Mucosa of descending colon (tissue), 3 donors: ENCODE measurements around the gene PLAC8. TPM values are rescaled to one million over a fixed set of nuclear protein-coding genes. Genes with fewer than 3 reads are reported as not detected.
"Not testable (repeated sequence)": the region's sequence is repeated elsewhere in the genome, so short reads cannot be mapped to it uniquely, and the experiment has no call there.

ENCODE experiments used
- ATAC-seq: fragments of 200-7000 bp; cut with Tn5 transposase; one replicate; pipeline ENCODE4 v1.9.1; 2020; ENCODE audit warnings: mild to moderate bottlenecking, moderate library complexity
- DNase-seq, 3 donors: peaks; one replicate each; pipeline ENCODE4 v3.0.0-alpha.2; 2020
- H3K36me3 ChIP-seq: fragments of 200-600 bp; one replicate; pipeline ENCODE4 v1.8.0; 2021; ENCODE audit warnings: low read depth, mild to moderate bottlenecking
- H3K4me1 ChIP-seq: fragments of 200-600 bp; one replicate; pipeline ENCODE4 v1.8.0; 2021; ENCODE audit warnings: low read depth, mild to moderate bottlenecking
- H3K4me3 ChIP-seq: fragments of 200-600 bp; one replicate; pipeline ENCODE4 v1.8.0; 2021; ENCODE audit warnings: mild to moderate bottlenecking
- H3K9me3 ChIP-seq: fragments of 200-600 bp; one replicate; pipeline ENCODE4 v1.8.0; 2021; ENCODE audit warnings: mild to moderate bottlenecking
- CTCF ChIP-seq: fragments of 200-600 bp; IDR thresholded peaks from one replicate; pipeline ENCODE4 v1.8.0; 2022; ENCODE audit warnings: antibody characterized with exemption, mild to moderate bottlenecking
- intact Hi-C, 2 donors: fragments of 100-400 bp; cut with DNase I in 1 of 2; cut with micrococcal nuclease in 1 of 2; formaldehyde crosslinking; loops; one replicate each; pipeline versions ENCODE4 v1.11.0 to v1.11.1; 2022; cut with DNase I, micrococcal nuclease
- total RNA-seq, 3 donors: library from RNA; stranded (reverse); fragmentation: NEBNext Ultra II Directional in 2 of 3; extraction: Animal tissue kit (Norgen Biotek cat#: 25700) in 2 of 3; gene quantifications; one replicate each; pipeline versions ENCODE4 v1.2.1 to v1.2.4, GENCODE V29; 2021 to 2023
- donor health status: DM: no; HTN: no; CAD: no; lungs with moderate emphysema.
- donor health status: DM: no; HTN: no; CAD: no.
- donor health status: DM: no; HTN: yes; CAD: no.

The PLAC8 gene
- total RNA-seq, 3 donors from 2014 or later: 539 to 1,034 (median 875) TPM

GRCh38 chr4:83149865-83150652 lies 35.5 kb upstream of the PLAC8 start:
- Histone ChIP-seq H3K4me3 (no peak overlapping the region), H3K36me3 (no peaks in the 10 kb centered on the region), H3K4me1 (no peaks in the 10 kb centered on the region), H3K9me3 (no peaks in the 10 kb centered on the region)
- intact Hi-C loops: no loop called here
- ATAC-seq (peak; percentile 82), DNase-seq (no peak)
- no peak for TF ChIP-seq CTCF

GRCh38 chr4:83146841-83147240 lies 32.3 kb upstream of the PLAC8 start:
- H3K4me3 ChIP-seq: no peak overlapping the region
- no peaks in the 10 kb centered on the region for H3K4me1 ChIP-seq
- intact Hi-C loops: no loop called here
- no peaks in the 10 kb centered on the region for H3K36me3 ChIP-seq
- H3K9me3 ChIP-seq: no peaks in the 10 kb centered on the region
- no peak for DNase-seq
- ATAC-seq: no peak
- TF ChIP-seq CTCF: no peak

- H3K9me3 ChIP-seq, H3K4me3 ChIP-seq, intact Hi-C loops, H3K4me1 ChIP-seq, ATAC-seq, H3K36me3 ChIP-seq, DNase-seq: not testable (repeated sequence)
These were observed 31.2 kb upstream of the PLAC8 start for GRCh38 chr4:83145776-83146175.

GRCh38 chr4:83139514-83140156 lies 25.1 kb upstream of the PLAC8 start:
- peaks cover 5% of the 10 kb centered on the region for H3K9me3 ChIP-seq
- H3K4me1 ChIP-seq: no peaks in the 10 kb centered on the region
- H3K36me3 ChIP-seq: no peaks in the 10 kb centered on the region
- intact Hi-C loops: no loop called here
- TF ChIP-seq CTCF: no peak
- H3K4me3 ChIP-seq: no peak overlapping the region
- DNase-seq (no peak), ATAC-seq (peak; percentile 95)

GRCh38 chr4:83138946-83139345 lies 24.4 kb upstream of the PLAC8 start:
- Histone ChIP-seq H3K4me3 (no peak overlapping the region), H3K36me3 (no peaks in the 10 kb centered on the region), H3K4me1 (no peaks in the 10 kb centered on the region), H3K9me3 (peaks cover 5% of the 10 kb centered on the region)
- intact Hi-C loops: no loop called here
- ATAC-seq (peak; percentile 34), DNase-seq (peak in 1 of 3 donors; percentile 25)
- no peak for TF ChIP-seq CTCF

- DNase-seq (no peak), ATAC-seq (no peak)
- TF ChIP-seq CTCF: no peak
- no peak overlapping the region for H3K4me3 ChIP-seq
- peaks cover 3% of the 10 kb centered on the region for H3K4me1 ChIP-seq
- H3K36me3 ChIP-seq: no peaks in the 10 kb centered on the region
- H3K9me3 ChIP-seq: no peaks in the 10 kb centered on the region
- intact Hi-C loops: no loop called here
These were observed 17.5 kb upstream of the PLAC8 start for GRCh38 chr4:83132065-83132464.
